GM19455 (cell line): ENCODE data around the gene EPHB1.

Experiments
- ATAC-seq: cut with Tn5 transposase; IDR thresholded peaks from one replicate; pipeline ENCODE4 v1.9.1; 2021; ENCODE audit not compliant: unreplicated experiment

The EPHB1 gene

DNA sequence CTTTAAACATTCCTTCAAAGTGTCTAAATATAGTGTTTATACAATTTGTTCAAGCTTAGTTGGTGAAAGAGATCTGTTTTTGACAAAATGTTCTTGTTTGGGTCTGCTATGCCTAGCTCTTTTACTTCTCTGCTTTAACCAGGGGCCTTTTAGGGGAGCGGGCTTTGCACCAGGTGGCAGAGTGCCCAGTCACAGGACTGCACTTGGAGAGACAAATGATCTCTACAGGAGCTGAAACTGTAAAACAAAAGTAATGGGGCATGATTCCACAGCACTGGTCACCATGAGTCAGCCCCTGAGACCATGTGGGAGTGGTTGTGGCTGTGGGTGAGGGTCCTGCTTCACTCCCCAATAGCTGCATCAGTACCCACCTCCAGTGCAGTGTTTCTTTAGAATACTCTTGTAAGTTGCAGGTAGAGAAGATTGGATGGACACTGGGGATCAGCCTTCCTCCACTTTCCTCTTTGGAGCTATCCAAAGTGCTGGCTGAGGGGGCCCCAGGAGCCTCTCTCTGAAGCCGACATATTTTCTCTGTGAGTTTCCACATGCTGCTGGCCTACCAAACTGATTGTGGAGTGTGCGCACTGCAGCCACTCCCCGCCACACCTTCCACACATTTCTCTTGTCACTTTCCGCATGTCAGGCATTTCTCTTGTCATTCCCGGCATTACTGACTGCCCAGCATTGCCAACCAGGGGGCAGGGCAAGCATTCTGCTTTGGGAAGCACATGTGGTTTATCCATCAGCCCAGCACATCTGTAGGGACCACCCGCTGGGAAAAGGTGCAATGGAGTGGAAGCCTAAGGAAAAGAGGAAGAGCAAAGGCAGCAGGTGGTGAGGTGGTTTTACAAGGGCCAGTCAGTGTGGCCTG, 110.0 kb downstream of the EPHB1 start:
- no peak for ATAC-seq

DNA sequence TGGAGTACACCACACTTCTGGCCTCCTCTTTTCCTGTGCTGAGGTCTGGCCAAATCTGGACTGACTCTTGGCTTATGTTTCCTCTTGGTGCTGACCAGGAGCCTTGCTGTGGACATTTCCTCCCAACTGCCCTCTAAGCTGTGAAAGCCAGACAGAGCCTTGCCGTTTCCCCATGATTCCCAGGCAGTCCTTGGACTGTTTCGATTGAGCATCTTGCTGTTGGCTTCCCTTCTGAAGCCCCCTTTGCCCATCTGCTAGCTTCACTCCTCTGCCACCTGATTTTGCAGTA, 110.5 kb downstream of the EPHB1 start:
- ATAC-seq = no peak

DNA sequence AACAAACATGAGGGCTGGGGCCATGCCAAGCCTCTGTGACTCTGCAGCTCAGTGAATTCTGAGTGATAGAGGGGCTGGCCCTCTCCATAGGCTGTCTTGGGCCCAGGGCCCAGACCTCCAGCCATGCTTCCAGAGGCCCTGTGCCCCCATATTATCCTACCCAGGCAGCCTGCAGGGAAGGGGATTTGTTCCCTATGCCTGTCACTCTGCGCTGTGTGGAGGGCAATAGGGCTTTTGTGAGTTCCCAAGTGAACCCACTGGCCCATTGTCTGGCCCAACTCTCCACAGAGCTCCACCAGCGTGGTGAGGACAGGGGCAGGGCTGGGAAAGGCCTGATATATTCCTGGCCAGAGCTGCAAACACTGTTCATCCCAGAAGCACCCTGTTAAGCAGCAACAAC, 113.2 kb downstream of the EPHB1 start:
- no peak for ATAC-seq

DNA sequence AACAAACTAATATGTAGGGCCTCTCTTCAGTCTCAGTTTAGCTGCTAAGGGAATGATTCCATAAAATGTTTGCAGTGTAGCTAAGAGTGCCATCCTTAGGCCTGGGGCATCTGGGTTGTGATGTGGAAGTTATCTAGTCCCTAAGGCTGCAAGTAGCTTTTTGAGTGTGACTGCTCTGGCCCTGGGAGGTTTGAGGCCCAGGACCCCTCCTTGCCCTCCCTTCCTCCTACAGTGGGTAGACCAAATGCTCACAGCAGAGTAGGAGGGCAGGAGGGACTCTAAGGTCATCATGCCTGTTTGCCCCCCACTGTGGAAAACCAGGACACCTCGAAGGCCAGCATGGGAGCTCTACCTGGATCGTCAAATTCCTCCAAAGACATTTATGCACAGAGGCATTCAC, 115.0 kb downstream of the EPHB1 start:
- no peak for ATAC-seq

DNA sequence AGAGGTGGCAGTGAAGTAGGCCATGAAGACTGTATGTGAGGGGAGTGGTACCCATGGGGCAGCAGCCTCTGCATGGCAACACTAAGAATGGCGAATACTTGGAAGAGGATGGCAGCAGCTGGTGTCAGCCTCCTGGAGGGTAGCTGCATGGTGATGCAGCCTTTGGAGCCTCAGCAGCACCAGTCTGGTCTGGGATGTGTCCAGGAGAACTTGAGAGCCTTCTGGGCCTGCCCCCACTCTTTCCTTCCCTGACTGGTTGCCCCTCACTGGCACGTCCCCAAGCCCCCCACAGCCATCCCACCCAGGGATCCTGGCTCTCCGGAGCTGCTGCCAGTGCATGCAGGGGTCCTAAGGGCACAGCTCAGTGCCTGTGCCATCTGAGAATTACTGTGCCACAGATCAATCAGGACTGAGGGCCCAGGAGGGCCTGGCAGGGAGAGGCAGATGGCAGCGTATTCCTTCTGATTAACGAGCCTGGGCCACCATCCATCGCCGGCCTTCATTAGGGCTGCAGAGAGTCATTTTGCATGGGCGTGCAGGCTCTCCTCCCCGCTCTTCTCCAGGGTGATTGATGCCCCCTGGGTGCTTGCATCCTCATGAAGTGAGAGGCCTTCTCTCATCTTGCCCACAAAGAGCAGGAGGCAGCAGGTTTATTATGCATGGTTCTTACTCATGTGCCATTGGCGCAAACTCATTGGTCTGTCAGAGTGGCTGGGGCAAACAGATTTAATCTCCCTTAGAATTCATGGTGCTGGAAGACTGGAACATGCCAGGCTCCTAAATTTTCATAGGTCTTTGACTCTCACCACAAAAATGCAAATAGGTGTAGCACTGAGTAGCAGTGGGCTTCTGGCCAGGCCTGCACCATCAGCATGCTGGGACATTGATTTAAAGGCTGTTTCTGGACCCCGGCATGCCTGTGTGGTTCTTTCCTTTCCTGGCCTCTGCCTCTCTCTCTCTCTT, 116.8 kb downstream of the EPHB1 start:
- ATAC-seq = no peak

DNA sequence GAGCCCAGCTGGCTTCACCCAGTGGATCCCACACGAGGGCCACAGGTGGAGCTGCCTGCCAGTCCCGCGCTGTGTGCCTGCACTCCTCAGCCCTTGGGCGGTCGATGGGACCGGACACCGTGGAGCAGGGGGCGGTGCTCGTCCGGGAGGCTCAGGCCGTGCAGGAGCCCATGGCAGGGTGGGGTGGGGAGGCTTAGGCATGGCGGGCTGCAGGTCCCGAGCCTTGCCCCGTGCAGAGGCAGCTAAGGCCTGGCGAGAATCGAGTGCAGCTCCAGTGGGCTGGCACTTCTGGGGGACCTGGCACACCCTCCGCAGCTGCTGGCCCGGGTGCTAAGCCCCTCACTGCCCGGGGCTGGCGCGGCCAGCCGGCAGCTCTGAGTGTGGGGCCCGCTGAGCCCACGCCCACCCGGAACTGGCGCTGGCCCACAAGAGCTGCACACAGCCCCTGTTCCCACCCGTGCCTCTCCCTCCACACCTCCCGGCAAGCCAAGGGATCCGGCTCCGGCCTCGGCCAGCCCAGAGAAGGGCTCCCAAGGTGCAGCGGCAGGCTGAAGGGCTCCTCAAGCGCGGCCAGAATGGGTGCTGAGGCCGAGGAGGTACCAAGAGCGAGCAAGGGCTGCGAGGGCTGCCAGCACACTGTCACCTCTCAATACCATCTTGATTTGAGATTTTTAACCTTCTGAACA, 121.4 kb downstream of the EPHB1 start:
- ATAC-seq = no peak

DNA sequence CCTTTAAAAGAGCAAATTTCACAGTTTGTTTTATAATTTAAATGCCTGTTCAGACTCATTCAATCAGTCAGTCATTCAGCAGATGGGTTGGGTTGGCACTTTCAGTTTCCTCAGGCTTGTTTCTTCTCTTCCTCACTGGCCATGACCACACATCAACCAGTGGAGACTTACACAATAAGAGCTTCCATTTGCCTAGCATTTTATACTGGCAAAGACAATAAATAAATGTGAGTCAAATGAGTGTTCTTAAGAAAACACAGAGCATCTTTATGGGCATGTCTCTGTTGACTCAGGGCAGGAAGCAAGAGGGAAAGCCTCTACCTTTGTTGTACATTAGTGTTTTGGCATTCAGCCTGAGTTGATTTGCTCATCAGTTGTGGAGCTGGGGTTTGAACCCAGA, 122.6 kb downstream of the EPHB1 start:
- ATAC-seq = no peak

DNA sequence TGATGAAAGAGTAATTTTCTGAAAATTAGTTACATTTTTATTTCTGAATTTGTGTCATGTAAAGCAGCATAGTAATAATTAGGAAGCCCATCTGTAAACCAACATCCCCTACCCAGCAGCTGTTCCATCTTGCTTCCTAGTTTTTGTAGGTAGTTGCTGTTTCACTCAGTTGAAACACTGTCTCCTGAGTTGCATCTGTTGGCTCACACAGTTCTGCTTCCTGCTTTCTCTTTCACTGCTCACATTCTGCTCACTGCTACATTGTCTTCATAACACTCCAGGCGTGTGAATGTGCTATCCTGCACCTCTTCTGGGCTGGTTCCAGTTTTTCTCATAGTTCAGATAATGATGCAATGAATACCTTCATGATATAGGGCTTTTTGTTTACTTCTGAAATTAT, 123.4 kb downstream of the EPHB1 start:
- ATAC-seq = peak; percentile 97

DNA sequence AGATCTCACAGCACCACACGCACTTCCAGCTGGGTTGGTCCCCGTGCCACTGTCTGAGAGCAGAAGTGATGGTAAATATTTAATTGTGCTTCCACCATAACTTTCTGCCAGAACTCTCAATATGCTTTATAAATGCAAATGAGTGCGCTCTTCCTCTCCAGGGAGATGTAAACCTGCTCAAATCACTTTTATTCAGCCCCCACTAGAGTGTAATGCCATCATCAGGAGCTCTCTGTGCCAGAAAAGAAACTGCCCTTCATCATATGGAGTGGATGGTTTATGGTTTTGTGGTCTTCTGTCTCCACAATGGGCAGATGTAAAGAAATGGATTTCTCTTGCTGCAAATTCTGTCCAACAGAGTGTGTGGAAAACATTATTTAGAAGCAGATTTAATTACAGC, 127.0 kb downstream of the EPHB1 start:
- no peak for ATAC-seq

DNA sequence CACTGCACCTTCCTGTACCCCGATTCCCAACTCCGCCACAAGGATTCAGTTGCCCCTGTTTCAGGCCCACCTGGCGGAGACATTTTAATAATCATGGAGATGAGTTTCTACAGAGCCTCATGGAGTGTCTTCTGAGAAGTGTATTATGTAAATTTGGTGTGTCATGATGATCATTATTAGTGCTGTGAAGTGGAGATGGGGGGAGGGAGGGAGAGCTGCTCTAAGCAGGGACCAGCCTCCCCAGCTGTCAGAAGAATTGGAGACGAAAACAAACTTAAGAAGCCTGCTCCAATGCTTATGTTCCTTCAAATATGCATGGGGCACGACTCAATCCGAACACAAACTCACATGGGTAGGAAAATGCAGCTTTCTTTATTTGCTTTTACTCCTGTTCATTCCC, 127.8 kb downstream of the EPHB1 start:
- no peak for ATAC-seq

DNA sequence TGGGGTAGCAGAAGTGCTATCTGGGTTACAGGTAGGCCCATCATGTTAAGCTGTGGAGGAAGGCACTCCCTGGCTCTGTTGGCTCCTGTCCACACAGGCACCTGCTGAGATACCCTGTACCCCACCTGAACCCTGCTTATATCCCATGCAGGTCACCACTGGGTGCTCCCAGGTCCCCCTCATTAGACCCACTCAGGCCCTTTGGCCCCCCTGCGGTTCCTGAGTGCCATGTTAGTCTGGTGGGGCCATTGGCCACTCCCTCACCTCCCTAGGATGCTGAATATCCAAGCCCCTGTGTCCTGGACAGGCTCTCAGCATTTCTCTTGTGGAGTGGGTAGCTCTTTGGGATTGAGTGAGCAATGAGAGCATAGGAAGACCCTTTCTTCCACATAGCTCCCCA, 128.2 kb downstream of the EPHB1 start:
- ATAC-seq = no peak

DNA sequence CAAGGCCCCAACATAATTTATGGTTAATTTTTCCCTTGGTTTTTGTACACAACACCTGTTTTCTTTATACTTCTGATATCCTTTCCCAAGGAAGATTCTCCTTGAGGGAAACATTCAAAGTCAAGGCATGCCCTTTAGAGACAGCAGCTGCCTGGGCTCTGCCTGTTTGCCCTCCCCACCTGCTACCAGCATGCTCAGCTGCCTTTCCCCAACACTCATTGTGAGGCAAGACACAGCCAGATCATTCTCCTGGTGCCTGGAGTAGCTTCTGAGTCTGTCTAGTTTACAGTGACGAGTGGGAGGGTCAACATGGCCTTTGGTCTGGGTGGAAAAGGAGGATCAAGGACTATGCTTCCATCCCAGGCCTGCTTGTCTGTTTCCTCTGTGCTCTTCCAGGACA, 132.5 kb downstream of the EPHB1 start:
- no peak for ATAC-seq

DNA sequence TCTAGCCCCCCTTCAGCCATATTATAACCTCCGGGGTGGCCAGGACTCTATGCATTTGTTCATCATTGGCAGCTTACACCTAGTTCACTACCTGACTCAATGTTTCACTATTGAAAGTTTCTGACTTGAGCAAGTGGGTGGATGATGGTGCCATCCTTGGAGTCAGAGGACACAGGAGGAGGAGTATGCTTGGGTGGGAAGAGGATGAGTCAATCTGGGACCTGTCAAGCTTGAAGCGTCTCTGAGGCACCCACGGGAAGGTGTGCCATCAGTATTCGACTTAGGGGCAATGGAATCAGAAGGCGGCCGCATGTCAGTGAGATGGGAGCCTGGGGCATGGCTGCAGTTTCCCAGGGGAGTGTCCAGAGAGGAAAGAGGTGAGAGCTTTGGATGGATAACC, 133.3 kb downstream of the EPHB1 start:
- no peak for ATAC-seq

DNA sequence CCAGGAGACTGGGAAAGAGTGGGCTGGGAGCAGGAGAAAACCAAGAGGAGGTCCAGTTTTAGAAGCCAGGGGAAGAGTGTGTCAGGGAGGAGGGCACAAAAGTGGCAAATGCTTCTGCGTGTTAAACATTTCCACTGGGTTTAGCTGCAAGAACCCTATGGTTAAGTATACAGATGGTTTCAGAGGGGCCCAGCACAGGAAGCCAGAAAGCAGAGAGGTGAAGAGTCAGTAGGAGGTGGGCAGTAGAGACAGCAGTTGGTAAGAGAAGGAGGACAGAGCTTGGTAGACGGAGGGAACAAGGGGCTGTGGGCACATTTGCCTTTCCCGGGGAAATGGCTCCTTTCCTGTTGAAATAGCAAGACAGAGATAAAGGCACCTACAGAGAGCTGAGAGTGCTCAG, 133.8 kb downstream of the EPHB1 start:
- no peak for ATAC-seq

DNA sequence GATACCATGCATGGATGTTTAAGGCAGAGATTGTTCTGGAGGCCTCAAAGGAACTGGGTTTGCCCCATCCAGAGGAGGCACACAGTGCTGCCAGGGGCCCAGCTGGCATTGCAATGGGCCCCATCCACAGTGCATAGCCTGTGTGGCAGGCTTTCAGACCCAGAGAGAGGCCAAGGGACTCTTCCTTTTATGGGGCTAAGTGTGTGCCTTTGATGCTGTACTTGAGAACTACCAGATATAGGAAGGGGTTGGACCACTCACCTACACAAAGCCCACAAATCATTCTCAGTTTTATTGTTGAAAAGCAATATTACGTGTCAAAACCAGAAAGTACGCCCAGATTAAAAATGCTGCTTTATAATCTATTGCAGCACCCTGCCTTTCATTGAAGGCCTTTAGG, 134.9 kb downstream of the EPHB1 start:
- no peak for ATAC-seq

DNA sequence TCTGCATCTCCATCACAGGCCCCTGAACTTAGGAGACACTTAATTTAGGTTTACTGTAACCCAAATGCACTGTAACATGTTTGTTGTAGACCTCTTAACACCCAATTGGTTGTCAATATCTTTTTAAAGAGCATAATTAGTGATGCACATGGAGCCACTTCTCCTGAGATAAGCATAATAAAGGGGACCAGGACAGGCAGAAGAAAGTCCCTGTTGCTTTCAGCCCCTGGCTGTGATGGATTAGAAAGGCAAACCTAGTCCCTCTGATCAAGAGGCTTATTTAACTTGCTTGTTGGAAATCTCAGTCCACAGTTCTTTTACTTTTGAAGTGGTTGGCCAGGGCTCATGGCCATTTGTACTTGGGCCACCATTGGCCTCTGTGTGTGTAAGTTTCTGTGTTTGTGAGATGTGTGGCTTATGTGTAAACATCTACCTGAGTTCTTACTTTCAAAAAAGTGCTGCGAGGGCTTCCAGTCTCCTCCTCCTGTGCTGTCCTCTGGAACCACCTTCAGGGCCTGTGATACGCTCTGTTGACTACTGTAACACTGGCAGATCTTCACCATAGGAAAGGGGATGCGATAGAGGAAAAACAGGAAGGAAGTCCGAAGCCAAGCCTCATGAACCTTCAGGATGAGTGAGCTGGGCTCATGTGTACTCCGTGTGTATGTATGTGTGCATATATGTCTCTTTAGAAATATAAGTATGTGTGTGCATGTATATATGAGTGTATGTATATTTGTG, 136.2 kb downstream of the EPHB1 start:
- no peak for ATAC-seq

DNA sequence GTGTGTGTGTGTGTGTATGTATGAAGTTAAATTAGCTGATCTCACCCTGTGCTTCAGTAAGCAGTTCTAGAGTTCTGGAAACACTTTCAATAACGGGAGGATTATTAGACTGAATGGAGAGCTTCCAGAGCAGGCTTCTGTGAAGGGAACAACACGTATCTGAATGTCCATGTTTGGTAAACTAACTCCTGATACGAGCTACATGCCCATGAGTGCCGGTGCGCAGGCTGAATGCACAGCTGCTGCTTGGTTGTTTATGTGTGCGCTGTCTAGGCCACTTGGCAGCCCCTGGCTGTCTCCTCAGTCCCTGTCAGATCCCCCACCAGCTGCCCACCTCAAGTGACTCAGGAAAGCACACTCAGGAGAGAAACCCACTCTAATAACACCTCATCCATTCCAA, 137.0 kb downstream of the EPHB1 start:
- ATAC-seq = no peak

DNA sequence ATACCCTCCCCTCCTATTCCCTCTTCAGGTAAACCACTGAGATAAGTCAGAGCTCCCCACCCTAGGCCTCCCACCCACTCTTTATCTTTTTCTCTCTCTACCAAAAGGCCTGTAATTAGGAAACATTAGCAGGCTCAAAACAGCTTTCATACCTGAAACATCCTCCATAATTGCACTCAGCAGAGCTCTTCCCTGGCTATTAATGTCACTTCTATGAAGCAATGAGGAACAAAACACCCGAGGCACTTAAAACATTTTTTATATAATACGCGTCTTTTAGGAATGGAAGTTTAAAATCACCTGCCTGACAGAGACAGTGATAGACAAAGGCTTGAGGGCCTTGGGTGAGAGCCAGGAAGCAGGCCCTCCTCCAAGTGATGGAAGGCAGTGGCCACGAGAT, 138.9 kb downstream of the EPHB1 start:
- ATAC-seq = no peak

DNA sequence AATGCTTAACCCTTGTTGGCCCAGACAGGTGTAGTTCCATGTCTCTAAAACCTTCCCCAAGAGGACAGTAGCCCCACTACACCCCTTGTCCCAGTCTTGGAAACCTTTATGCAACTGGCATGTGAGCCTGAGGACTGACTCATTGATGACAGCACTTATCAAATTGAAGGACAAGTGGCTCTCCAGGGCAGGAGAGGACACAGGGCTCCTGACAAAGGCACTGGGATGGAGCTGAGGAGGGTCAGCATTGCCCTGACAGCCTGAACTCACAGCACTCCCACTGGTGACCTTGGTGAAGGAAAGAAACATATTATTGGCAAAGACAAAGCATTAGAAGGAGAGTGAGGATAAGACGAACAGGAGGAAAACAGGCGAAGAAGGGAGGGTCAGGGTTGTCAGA, 139.9 kb downstream of the EPHB1 start:
- ATAC-seq = no peak

DNA sequence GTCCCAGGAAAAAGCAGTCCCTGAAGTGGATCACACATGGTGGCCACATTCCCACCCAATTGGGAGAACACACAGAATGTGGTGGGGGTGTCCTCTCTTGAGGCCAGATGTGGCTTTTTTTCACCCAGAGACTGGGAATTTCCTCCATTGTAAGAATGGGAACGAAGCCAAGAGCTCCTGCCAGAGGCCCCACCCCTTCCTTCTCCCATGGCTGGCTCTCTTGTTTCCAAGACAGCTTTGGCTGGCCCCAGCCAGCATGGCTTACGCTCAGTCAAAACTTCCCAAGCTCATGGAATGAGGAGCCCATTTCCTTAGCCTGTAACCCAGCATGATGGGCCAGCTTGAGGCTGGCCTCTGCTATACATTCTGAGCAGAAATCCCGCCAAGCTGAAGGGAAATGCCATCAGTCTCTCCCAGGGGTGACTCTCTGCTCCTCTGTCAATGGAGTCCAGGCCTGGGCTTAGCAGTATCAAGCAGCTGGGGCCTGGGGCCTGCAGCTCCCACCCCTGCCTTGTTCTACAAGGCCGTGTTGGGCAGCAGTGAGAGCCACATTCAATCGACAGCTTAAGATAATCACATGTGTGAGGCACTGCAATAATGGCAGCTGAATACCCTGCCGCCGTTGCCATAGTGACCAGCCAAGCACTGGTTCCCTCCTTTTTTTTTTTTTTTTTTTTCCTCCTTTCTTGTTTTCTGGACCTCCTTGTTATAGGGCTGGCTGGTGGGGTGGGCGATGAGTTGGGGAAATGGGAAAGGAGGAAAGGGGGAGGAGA, 142.4 kb downstream of the EPHB1 start:
- no peak for ATAC-seq
